OCI-LY3 (cell line): ENCODE measurements around the gene SCN1B.

ENCODE experiments used
- EZH2phosphoT487 ChIP-seq: fragments of 200-600 bp; shearing (Covaris generic); IDR thresholded peaks from 2 replicates; pipeline ENCODE4 v1.6.1; 2018; ENCODE audit warnings: antibody characterized with exemption, mixed run types, low read depth
- TF ChIP-seq, protein P1 (sequence below): fragments of 200-600, 300-600 bp; sonication (generic); IDR thresholded peaks from 2 replicates; pipeline ENCODE4 v1.5.1; 2014; ENCODE audit warnings: antibody characterized with exemption, low read length, low read depth

DNA sequence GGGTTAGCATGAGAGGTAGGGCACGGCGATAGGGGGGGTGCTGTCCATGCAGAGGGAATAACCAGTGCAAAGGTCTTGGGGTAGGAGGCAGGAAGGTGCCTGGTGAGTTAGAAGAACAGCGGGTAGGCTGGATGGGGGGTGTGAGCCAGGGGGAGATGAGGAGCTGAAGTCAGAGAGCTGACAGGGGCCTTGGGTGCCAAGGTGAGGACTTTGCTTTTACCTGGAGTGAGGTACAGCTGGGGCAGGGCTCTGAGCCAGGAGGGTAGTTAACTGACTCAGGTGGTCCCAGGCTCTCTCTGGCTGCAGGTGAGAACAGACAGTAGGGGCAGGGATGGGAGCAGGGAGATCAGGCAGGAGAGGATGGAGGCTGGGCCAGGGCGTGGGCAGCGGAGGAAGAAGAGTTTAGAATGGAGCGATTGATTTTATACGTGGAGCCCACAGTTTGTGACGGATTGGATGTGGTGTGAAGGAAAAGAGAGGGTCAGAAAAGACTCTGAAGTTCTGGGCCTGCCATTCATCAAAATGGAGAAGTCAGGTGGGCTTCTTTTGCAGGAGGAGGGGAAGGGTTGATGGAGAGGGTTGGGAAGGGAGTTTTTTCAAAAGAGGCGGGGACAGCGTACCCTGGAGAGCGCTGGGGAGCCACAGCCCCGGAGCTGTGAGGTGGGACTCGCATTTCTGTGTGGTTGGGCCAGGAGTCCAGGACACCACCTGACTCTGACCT lies 31.3 kb upstream of the SCN1B start:
- TF ChIP-seq, protein P1, sequence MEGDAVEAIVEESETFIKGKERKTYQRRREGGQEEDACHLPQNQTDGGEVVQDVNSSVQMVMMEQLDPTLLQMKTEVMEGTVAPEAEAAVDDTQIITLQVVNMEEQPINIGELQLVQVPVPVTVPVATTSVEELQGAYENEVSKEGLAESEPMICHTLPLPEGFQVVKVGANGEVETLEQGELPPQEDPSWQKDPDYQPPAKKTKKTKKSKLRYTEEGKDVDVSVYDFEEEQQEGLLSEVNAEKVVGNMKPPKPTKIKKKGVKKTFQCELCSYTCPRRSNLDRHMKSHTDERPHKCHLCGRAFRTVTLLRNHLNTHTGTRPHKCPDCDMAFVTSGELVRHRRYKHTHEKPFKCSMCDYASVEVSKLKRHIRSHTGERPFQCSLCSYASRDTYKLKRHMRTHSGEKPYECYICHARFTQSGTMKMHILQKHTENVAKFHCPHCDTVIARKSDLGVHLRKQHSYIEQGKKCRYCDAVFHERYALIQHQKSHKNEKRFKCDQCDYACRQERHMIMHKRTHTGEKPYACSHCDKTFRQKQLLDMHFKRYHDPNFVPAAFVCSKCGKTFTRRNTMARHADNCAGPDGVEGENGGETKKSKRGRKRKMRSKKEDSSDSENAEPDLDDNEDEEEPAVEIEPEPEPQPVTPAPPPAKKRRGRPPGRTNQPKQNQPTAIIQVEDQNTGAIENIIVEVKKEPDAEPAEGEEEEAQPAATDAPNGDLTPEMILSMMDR: no peak
- no peak for TF ChIP-seq EZH2phosphoT487
